GM12878 (cell line): ENCODE results near the gene CHD6.

Source experiments
- CTCF ChIP-seq, 3 experiments: IDR thresholded peaks in 2 of 3; conservative IDR thresholded peaks in 1 of 3; 2 replicates each; pipeline ENCODE4 v1.5.1; 2011; ENCODE audit warnings: low read depth in 3 of 3, low read length in 3 of 3, mild to moderate bottlenecking in 3 of 3, control low read depth in 2 of 3, moderate library complexity in 2 of 3, inconsistent platforms in 1 of 3, mixed read lengths in 1 of 3; ENCODE audit not compliant: control insufficient read depth in 2 of 3, insufficient read depth in 1 of 3; ENCODE audit errors: extremely low read depth in 1 of 3
- HDAC2 ChIP-seq: fragments of 200-600 bp; sonication (generic); IDR thresholded peaks from 2 replicates; pipeline ENCODE4 v1.6.1; 2017
- POLR2A ChIP-seq: IDR thresholded peaks from 2 replicates; pipeline ENCODE4 v1.6.1; 2011; ENCODE audit warnings: low read depth, mild to moderate bottlenecking, low read length
- POLR2AphosphoS5 ChIP-seq: IDR thresholded peaks from 2 replicates; pipeline ENCODE4 v1.6.1; 2011; ENCODE audit warnings: mild to moderate bottlenecking, low read length, inconsistent platforms
- TF ChIP-seq, protein P1 (sequence below): fragments of 450-650 bp; IDR thresholded peaks from 2 replicates; pipeline ENCODE4 v1.6.1; 2016; ENCODE audit warnings: mild to moderate bottlenecking, moderate library complexity, borderline replicate concordance

- TF ChIP-seq POLR2AphosphoS5 (no peak), CTCF (IDR thresholded peaks at IDR 0.05 in 2 of 3, conservative IDR thresholded peaks at IDR 0.05 in 1 of 3; ENCODE audit: control insufficient read depth in 2 of 3, extremely low read depth in 1 of 3, insufficient read depth in 1 of 3, low read depth in 3 of 3, low read length in 3 of 3) (no peak), POLR2A (peak; percentile 38; the same call in 1 of the 2 replicates), HDAC2 (no peak)
- TF ChIP-seq, protein P1, sequence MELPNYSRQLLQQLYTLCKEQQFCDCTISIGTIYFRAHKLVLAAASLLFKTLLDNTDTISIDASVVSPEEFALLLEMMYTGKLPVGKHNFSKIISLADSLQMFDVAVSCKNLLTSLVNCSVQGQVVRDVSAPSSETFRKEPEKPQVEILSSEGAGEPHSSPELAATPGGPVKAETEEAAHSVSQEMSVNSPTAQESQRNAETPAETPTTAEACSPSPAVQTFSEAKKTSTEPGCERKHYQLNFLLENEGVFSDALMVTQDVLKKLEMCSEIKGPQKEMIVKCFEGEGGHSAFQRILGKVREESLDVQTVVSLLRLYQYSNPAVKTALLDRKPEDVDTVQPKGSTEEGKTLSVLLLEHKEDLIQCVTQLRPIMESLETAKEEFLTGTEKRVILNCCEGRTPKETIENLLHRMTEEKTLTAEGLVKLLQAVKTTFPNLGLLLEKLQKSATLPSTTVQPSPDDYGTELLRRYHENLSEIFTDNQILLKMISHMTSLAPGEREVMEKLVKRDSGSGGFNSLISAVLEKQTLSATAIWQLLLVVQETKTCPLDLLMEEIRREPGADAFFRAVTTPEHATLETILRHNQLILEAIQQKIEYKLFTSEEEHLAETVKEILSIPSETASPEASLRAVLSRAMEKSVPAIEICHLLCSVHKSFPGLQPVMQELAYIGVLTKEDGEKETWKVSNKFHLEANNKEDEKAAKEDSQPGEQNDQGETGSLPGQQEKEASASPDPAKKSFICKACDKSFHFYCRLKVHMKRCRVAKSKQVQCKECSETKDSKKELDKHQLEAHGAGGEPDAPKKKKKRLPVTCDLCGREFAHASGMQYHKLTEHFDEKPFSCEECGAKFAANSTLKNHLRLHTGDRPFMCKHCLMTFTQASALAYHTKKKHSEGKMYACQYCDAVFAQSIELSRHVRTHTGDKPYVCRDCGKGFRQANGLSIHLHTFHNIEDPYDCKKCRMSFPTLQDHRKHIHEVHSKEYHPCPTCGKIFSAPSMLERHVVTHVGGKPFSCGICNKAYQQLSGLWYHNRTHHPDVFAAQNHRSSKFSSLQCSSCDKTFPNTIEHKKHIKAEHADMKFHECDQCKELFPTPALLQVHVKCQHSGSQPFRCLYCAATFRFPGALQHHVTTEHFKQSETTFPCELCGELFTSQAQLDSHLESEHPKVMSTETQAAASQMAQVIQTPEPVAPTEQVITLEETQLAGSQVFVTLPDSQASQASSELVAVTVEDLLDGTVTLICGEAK: no peak
Measured at GRCh38 chr20:41617059-41617901, 897 bp downstream of the CHD6 start.
